ENCODE data around the gene XAGE3. TPM values are rescaled to one million over a fixed set of nuclear protein-coding genes. Genes with fewer than 3 reads are reported as not detected.
"Not testable (repeated sequence)": the region's sequence is repeated elsewhere in the genome, so short reads cannot be mapped to it uniquely, and the experiment has no call there.

The XAGE3 gene
- total RNA-seq, 4 donors from 2014 or later = not detected

- Histone ChIP-seq H3K9me3 (no peaks in the 10 kb centered on the region), H3K27ac (no peak overlapping the region), H3K36me3 (no peaks in the 10 kb centered on the region), H3K4me1 (no peaks in the 10 kb centered on the region), H3K27me3 (no peaks in the 10 kb centered on the region), H3K4me3 (no peak overlapping the region)
- TF ChIP-seq EP300 (IDR thresholded peaks at IDR 0.05) (no peak), POLR2AphosphoS5 (IDR thresholded peaks at IDR 0.05) (no peak), CTCF (IDR thresholded peaks at IDR 0.05) (no peak), POLR2A (IDR thresholded peaks at IDR 0.05) (no peak)
- no peak for DNase-seq (ENCODE audit: low spot score in 2 of 2)
- WGBS = 70% methylated on average over 9 of the region's 9 CpGs
These were observed 15.6 kb downstream of the XAGE3 start for GRCh38 chrX:52852110-52852860.

GRCh38 chrX:52843619-52844018 lies 24.3 kb downstream of the XAGE3 start:
- H3K36me3 ChIP-seq; DNase-seq (ENCODE audit: low spot score in 2 of 2); H3K27me3 ChIP-seq; H3K4me3 ChIP-seq; H3K9me3 ChIP-seq; H3K4me1 ChIP-seq; H3K27ac ChIP-seq: not testable (repeated sequence)
- WGBS = 76% methylated on average over 3 of the region's 3 CpGs

- DNase-seq (ENCODE audit: low spot score in 2 of 2) = no peak
- no peak overlapping the region for H3K27ac ChIP-seq
- WGBS = 63% methylated on average over 2 of the region's 2 CpGs
These were observed 28.7 kb downstream of the XAGE3 start for GRCh38 chrX:52839137-52839536.

GRCh38 chrX:52830551-52830950 lies 37.3 kb downstream of the XAGE3 start:
- Histone ChIP-seq H3K4me3 (no peak overlapping the region), H3K4me1 (no peaks in the 10 kb centered on the region), H3K9me3 (no peaks in the 10 kb centered on the region), H3K36me3 (no peaks in the 10 kb centered on the region), H3K27me3 (no peaks in the 10 kb centered on the region), H3K27ac (no peak overlapping the region)
- no peak for DNase-seq (ENCODE audit: low spot score in 2 of 2)
- WGBS = 41% methylated on average over 2 of the region's 3 CpGs
- TF ChIP-seq POLR2A (IDR thresholded peaks at IDR 0.05) = no peak
- no peak for TF ChIP-seq CTCF (IDR thresholded peaks at IDR 0.05)
- no peak for TF ChIP-seq EP300 (IDR thresholded peaks at IDR 0.05)
- TF ChIP-seq POLR2AphosphoS5 (IDR thresholded peaks at IDR 0.05) = no peak

More at GRCh38 chrX:52839137-52839536, 28.7 kb downstream of the XAGE3 start:
- Histone ChIP-seq H3K36me3 (no peaks in the 10 kb centered on the region), H3K9me3 (no peaks in the 10 kb centered on the region), H3K4me3 (no peak overlapping the region), H3K4me1 (no peaks in the 10 kb centered on the region), H3K27me3 (no peaks in the 10 kb centered on the region)
- TF ChIP-seq POLR2AphosphoS5 (IDR thresholded peaks at IDR 0.05) = no peak
- TF ChIP-seq CTCF (IDR thresholded peaks at IDR 0.05) = no peak
- no peak for TF ChIP-seq POLR2A (IDR thresholded peaks at IDR 0.05)
- no peak for TF ChIP-seq EP300 (IDR thresholded peaks at IDR 0.05)

- TF ChIP-seq EP300 (IDR thresholded peaks at IDR 0.05) = no peak
- TF ChIP-seq CTCF (IDR thresholded peaks at IDR 0.05) = no peak
- H3K9me3 ChIP-seq = no peaks in the 10 kb centered on the region
- no peaks in the 10 kb centered on the region for H3K4me1 ChIP-seq
- no peak for DNase-seq (ENCODE audit: low spot score in 2 of 2)
- 42% methylated on average over 2 of the region's 2 CpGs for WGBS
- no peak overlapping the region for H3K27ac ChIP-seq
- H3K27me3 ChIP-seq = no peaks in the 10 kb centered on the region
- H3K36me3 ChIP-seq = no peaks in the 10 kb centered on the region
- H3K4me3 ChIP-seq = no peak overlapping the region
These were observed 43.3 kb downstream of the XAGE3 start for GRCh38 chrX:52824608-52825007.

Measured in suprapubic skin (tissue), 4 donors.